Left lung (tissue), 10 donors: Measurements from ENCODE around the gene TIA1. TPM values are rescaled to one million over a fixed set of nuclear protein-coding genes. Genes with fewer than 3 reads are reported as not detected.
A peak's percentile ranks its signal among the peaks of the same experiment; 100 is the strongest.

ENCODE experiments used
- ATAC-seq: fragments of 200-7000 bp; cut with Tn5 transposase; one replicate; pipeline ENCODE4 v1.9.1; 2020; ENCODE audit warnings: moderate library complexity
- DNase-seq, 4 donors: peaks; one replicate each; pipeline ENCODE4 v3.0.0-alpha.2; 2013 to 2020
- H3K27ac ChIP-seq, 2 donors: fragments of 200-600 bp; sonication (generic) in 1 of 2; one replicate each; pipeline versions ENCODE4 v1.5.0 to v1.8.0; 2020 to 2021
- H3K27me3 ChIP-seq, 2 donors: fragments of 200-600 bp; sonication (generic) in 1 of 2; one replicate each; pipeline versions ENCODE4 v1.5.0 to v1.8.0; 2020 to 2021
- H3K36me3 ChIP-seq, 2 donors: fragments of 200-600 bp; sonication (generic) in 1 of 2; one replicate each; pipeline versions ENCODE4 v1.5.0 to v1.8.0; 2020 to 2021
- H3K4me1 ChIP-seq, 2 donors: fragments of 200-600 bp; one replicate each; pipeline ENCODE4 v1.8.0; 2021
- H3K4me3 ChIP-seq, 2 donors: fragments of 200-600 bp; sonication (generic) in 1 of 2; one replicate each; pipeline versions ENCODE4 v1.5.0 to v1.8.0; 2020 to 2021; ENCODE audit warnings: mild to moderate bottlenecking in 1 of 2
- H3K9me3 ChIP-seq, 2 donors: fragments of 200-600 bp; sonication (generic) in 1 of 2; one replicate each; pipeline versions ENCODE4 v1.5.0 to v1.8.0; 2020 to 2021
- intact Hi-C, 2 donors: fragments of 100-400 bp; cut with DNase I; formaldehyde crosslinking; loops; one replicate each; pipeline versions ENCODE4 v1.11.2 to v1.14.2; 2022
- polyA plus RNA-seq, 6 donors: library from polyadenylated mRNA; unstranded; fragments of 120-200 nt; gene quantifications; one replicate each; pipeline ENCODE4 v1.2.1, GENCODE V29; 2013; ENCODE audit not compliant: insufficient read length in 6 of 6
- total RNA-seq, 2 donors: library from RNA; stranded (reverse); fragmentation: NEBNext Ultra II Directional; extraction: Animal tissue kit (Norgen Biotek cat#: 25700); gene quantifications; one replicate each; pipeline ENCODE4 v1.2.1, GENCODE V29; 2021
- TF ChIP-seq, protein P1 (sequence below), 2 donors: fragments of 200-600 bp; sonication (generic) in 1 of 2; IDR thresholded peaks; one replicate each; pipeline versions ENCODE4 v1.5.0 to v1.8.0; 2021; ENCODE audit warnings: antibody characterized with exemption in 2 of 2
- donor health status: DM: no; HTN: yes; CAD: no.
- donor health status: DM: no; HTN: no; CAD: no.

TIA1 gene
- total and polyA plus RNA-seq, 8 donors = 92.9 to 639 (median 532) TPM

DNA sequence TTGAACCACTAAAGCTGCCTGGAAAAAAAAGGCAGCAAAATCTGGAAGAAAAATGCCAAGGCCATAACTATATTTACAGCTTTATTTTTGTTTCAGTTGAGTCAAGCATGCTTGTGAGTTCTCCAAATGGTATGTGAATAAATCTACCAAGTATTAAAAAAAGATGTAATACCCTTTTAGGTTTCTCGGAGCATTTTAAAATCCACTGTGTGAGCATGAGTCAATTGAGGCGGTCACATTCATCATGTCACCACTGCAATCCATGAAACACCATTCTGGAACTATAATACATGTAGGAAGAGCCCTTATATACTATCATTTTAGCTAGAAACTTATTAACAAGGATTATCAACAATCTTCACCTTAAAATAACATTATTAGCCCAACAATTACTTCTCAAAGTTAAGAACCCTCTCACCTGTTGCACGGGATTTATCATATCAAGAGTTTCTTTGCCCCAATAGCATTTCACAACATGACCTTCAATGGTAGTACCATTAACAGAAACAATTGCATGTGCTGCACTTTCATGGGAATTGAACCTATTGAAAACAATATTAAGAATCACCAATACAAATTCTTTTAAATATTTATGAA, 33.4 kb downstream of the TIA1 start:
- ATAC-seq (no peak), DNase-seq (no peak)
- Histone ChIP-seq H3K9me3 (no peaks in the 10 kb centered on the region), H3K4me3 (no peak overlapping the region), H3K4me1 (no peaks in the 10 kb centered on the region), H3K27ac (no peak overlapping the region), H3K27me3 (no peaks in the 10 kb centered on the region), H3K36me3 (peaks cover 0 to 97% of the 10 kb centered on the region in 2 donors)
- intact Hi-C loops = no loop called here
- TF ChIP-seq, protein P1, sequence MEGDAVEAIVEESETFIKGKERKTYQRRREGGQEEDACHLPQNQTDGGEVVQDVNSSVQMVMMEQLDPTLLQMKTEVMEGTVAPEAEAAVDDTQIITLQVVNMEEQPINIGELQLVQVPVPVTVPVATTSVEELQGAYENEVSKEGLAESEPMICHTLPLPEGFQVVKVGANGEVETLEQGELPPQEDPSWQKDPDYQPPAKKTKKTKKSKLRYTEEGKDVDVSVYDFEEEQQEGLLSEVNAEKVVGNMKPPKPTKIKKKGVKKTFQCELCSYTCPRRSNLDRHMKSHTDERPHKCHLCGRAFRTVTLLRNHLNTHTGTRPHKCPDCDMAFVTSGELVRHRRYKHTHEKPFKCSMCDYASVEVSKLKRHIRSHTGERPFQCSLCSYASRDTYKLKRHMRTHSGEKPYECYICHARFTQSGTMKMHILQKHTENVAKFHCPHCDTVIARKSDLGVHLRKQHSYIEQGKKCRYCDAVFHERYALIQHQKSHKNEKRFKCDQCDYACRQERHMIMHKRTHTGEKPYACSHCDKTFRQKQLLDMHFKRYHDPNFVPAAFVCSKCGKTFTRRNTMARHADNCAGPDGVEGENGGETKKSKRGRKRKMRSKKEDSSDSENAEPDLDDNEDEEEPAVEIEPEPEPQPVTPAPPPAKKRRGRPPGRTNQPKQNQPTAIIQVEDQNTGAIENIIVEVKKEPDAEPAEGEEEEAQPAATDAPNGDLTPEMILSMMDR (IDR thresholded peaks at IDR 0.05) = no peak

DNA sequence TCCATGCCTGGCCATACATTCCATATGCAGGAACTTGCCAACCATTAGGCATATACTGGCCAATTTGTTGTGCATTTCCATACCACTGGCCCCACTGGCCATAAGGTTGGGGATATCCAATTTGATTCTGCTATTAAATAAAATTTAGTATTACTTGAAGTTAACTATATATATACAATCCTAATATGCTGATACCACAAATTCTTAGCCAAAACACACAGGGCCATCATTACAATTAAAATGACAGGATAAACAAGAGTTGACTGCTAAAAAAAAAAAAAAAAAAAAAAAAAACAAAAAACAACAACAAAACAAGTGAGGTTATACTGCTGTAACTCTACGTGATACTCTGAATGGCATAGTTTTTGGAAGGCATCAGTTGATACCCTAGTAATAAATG, 34.1 kb downstream of the TIA1 start:
- Histone ChIP-seq H3K9me3 (no peaks in the 10 kb centered on the region), H3K27me3 (no peaks in the 10 kb centered on the region), H3K4me1 (no peaks in the 10 kb centered on the region), H3K27ac (no peak overlapping the region), H3K36me3 (peaks cover 0 to 96% of the 10 kb centered on the region in 2 donors), H3K4me3 (no peak overlapping the region)
- TF ChIP-seq, protein P1 (IDR thresholded peaks at IDR 0.05) = no peak
- ATAC-seq (no peak), DNase-seq (no peak)
- intact Hi-C loops = no loop called here

DNA sequence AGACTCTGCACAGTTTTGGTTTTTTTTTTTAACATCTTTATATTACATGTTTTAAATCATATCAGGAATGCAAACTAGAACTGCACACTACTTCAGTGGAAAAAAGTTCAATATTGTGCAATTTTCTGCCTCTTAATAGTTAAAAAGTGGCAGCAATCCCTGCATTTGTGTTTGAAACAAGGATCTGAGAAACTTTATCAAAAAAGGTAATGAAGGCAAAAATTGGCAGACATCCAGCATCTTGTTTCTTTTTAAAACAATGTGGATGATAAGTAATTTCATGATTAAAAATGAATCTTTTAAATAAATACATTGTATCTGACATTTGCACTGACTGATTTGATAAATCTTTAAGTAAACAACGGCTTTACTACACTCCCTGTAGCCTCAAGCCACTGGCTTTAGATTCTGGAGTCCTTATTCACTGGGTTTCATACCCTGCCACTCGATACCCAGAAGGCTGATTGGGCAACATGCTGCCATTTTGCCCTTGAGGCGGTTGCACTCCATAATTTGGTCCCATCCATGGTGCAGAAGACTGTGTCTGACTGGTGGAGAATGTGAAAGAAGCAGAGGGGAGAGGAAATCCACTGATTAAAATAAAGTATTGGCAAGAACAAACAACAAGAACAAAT, 36.0 kb downstream of the TIA1 start:
- H3K36me3 ChIP-seq = peaks cover 0 to 77% of the 10 kb centered on the region in 2 donors
- no peak overlapping the region for H3K4me3 ChIP-seq
- H3K9me3 ChIP-seq = no peaks in the 10 kb centered on the region
- H3K4me1 ChIP-seq = no peaks in the 10 kb centered on the region
- DNase-seq (peak in 1 of 4 donors; percentile 7), ATAC-seq (no peak)
- no peak overlapping the region for H3K27ac ChIP-seq
- H3K27me3 ChIP-seq = no peaks in the 10 kb centered on the region
- intact Hi-C loops = no loop called here
- TF ChIP-seq, protein P1 (IDR thresholded peaks at IDR 0.05) = no peak

DNA sequence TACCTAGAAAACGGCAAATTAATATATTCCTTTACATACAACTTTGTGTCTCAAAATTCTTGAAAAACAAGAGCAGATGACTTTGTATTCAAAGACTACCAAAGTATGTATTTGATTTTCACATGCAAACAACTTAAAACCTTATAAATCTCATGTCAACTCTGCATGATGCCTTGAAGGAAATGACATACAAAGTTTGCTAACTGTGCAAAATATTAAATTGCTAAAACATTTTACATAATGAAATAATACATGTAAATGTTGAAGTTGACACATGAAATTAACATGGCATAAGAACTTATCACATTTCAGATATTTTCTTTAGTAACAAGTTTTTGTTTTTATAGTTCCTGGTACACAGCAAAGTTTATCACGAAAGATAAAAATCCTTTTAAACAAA, 36.8 kb downstream of the TIA1 start:
- no peak for DNase-seq
- peaks cover 0 to 69% of the 10 kb centered on the region in 2 donors for H3K36me3 ChIP-seq
- ATAC-seq = no peak

DNA sequence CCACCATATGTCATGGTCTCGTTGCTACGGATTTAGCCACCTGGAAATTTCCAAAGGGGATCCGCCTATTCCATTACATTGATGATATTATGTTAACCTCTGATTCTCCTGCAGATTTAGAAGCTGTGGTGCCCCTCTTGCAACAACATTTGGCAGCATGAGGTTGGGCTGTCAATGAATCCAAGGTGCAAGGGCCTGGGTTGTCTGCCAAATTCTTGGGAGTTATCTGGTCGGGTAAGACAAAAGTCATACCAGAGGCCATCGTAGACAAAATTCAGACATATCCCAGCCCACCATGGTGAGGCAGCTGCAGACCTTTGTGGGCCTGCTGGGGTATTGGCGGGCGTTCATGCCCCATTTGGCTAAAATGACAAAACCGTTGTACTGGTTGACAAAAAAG, 44.0 kb downstream of the TIA1 start:
- Histone ChIP-seq H3K27me3 (no peaks in the 10 kb centered on the region), H3K27ac (no peak overlapping the region), H3K4me1 (no peaks in the 10 kb centered on the region), H3K36me3 (no peaks in the 10 kb centered on the region), H3K4me3 (no peak overlapping the region), H3K9me3 (no peaks in the 10 kb centered on the region)
- intact Hi-C loops = no loop called here
- TF ChIP-seq, protein P1 (IDR thresholded peaks at IDR 0.05) = no peak
- DNase-seq = no peak
- no peak for ATAC-seq

More for the DNA sequence above, 36.8 kb downstream of the TIA1 start:
- Histone ChIP-seq H3K27ac (no peak overlapping the region), H3K4me1 (no peaks in the 10 kb centered on the region), H3K9me3 (no peaks in the 10 kb centered on the region), H3K4me3 (no peak overlapping the region), H3K27me3 (no peaks in the 10 kb centered on the region)
- intact Hi-C loops = no loop called here
- TF ChIP-seq, protein P1 (IDR thresholded peaks at IDR 0.05) = no peak
